ENCODE results near the gene LIN52.

DNA sequence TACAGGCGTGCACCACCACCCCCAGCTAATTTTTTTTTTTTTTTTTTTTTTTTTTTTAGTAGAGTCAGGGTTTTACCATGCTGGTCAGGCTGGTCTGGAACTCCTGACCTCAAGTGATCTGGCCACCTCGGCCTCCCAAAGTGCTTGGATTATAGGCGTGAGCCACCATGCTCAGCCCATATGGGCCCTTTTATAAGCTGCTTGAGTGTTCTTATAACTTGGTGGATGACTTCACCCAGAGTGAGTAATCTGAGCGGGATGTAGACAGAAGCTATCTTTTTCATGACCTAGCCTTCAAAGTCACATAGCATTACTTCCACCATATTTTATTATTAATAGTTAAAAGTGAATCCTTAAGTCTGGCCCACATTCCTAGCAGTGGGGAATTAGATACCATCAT lies 49.2 kb upstream of the LIN52 start:
- TF ChIP-seq POLR2AphosphoS5 (IDR thresholded peaks at IDR 0.05) (no peak), POLR2A (IDR thresholded peaks at IDR 0.05) (no peak)
- TF ChIP-seq, protein P1, sequence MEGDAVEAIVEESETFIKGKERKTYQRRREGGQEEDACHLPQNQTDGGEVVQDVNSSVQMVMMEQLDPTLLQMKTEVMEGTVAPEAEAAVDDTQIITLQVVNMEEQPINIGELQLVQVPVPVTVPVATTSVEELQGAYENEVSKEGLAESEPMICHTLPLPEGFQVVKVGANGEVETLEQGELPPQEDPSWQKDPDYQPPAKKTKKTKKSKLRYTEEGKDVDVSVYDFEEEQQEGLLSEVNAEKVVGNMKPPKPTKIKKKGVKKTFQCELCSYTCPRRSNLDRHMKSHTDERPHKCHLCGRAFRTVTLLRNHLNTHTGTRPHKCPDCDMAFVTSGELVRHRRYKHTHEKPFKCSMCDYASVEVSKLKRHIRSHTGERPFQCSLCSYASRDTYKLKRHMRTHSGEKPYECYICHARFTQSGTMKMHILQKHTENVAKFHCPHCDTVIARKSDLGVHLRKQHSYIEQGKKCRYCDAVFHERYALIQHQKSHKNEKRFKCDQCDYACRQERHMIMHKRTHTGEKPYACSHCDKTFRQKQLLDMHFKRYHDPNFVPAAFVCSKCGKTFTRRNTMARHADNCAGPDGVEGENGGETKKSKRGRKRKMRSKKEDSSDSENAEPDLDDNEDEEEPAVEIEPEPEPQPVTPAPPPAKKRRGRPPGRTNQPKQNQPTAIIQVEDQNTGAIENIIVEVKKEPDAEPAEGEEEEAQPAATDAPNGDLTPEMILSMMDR (IDR thresholded peaks at IDR 0.05), result no peak
